ENCODE measurements around the gene TNFRSF21.
"Not testable (repeated sequence)": the region's sequence is repeated elsewhere in the genome, so short reads cannot be mapped to it uniquely, and the experiment has no call there.

TNFRSF21 gene

DNA sequence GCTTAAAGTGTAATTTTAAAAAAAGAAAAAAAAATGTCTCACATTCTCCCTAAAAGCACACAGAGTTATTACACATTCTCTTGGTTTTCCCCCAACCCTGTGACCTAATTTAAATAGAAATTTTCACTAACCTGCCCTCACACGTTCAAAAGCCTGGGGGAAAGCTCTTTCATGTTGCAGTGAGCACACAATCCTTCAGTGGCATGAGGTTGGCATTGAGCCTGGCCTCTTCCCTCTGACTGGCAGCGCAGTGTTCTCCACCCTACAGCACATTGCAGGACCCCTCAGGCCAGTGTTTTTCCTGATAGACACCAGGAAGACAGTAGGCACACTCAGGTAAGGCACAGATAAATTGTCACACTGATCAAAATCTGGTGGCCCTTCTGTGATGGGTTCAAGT, 34.1 kb downstream of the TNFRSF21 start:
- TF ChIP-seq, protein P1, sequence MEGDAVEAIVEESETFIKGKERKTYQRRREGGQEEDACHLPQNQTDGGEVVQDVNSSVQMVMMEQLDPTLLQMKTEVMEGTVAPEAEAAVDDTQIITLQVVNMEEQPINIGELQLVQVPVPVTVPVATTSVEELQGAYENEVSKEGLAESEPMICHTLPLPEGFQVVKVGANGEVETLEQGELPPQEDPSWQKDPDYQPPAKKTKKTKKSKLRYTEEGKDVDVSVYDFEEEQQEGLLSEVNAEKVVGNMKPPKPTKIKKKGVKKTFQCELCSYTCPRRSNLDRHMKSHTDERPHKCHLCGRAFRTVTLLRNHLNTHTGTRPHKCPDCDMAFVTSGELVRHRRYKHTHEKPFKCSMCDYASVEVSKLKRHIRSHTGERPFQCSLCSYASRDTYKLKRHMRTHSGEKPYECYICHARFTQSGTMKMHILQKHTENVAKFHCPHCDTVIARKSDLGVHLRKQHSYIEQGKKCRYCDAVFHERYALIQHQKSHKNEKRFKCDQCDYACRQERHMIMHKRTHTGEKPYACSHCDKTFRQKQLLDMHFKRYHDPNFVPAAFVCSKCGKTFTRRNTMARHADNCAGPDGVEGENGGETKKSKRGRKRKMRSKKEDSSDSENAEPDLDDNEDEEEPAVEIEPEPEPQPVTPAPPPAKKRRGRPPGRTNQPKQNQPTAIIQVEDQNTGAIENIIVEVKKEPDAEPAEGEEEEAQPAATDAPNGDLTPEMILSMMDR (IDR thresholded peaks at IDR 0.05; ENCODE audit: low read depth, low read length): no peak
- DNase-seq (ENCODE audit: extremely low read depth, low read depth): no peak

DNA sequence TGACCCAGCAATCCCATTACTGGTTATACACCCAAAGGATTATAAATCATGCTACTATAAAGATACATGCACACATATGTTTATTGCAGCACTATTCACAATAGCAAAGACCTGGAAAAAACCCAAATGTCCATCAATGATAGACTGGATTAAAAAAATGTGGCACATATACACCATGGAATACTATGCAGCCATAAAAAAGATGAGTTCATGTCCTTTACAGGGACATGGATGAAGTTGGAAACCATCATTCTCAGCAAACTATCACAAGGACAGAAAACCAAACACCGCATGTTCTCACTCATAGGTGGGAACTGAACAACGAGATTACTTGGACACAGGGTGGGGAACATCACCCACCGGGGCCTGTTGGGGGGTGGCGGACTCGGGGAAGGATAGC, 34.6 kb downstream of the TNFRSF21 start:
- DNase-seq (ENCODE audit: extremely low read depth, low read depth): not testable (repeated sequence)

DNA sequence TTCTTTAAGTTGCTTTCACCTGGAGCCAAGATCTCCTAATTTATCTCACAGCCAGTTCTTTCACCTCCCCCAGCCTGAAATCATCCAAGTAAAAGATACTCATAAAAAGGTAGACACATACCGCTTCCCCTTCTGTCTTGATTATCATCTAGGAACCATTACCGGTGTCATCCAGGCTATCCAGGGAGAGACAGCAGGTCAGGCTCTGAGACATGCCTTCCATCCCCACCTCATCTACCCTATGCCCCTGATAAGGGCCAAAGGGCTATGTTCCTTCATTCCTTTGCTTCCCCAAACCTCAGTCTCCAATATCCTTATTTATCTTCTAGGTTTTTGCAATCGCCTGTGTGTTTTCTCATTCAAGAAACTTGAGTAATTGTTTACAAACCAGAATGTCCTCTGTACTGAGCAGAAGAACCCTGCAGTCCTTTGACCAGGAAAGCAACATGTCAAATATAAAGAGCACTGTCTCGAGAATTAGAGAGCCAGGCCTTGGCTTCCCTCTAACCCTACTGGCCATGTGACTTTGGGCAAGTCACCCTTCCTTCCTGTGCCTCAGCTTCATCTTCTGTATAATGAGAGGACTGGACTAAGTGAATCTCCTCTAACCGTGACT, 41.0 kb downstream of the TNFRSF21 start:
- no peak for DNase-seq (ENCODE audit: extremely low read depth, low read depth)
- TF ChIP-seq, protein P1 (IDR thresholded peaks at IDR 0.05; ENCODE audit: low read depth, low read length): no peak

DNA sequence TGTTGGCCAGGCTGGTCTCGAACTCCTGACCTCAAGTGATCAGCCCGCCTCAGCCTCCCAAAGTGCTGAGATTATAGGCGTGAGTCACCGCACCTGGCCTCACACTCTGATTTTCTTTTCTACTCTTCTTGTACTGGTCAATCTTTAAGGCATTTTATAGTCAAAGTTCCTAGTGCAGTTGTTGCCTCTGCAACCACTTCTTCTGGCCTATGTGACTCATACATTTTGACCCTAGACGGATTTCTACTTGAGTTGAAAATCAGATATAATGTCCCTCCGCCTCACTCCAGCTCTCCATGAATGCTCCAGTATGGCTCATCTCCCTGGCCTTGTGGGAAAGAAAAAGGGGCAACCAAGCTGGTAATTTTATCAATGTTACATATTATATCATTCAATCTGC, 42.4 kb downstream of the TNFRSF21 start:
- no peak for DNase-seq (ENCODE audit: extremely low read depth, low read depth)
- TF ChIP-seq, protein P1 (IDR thresholded peaks at IDR 0.05; ENCODE audit: low read depth, low read length): no peak

DNA sequence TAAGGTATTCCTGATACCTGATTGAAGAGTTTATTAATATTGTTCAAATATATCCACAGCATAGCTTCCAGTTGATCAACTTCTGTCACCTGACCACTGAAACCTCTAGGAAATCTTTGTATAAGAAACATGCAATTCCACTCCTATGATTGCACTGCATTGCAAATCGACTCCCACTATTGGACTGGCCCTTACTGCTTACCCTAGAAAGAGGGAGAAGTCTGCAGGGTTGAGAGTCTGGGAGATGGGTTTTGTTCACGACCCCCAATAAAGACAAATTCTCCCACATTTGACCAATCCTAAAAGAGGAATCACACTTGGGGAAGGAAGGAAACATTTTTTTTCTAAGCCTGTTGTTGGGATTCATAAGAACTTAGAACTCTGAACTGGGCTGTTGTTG, 43.7 kb downstream of the TNFRSF21 start:
- TF ChIP-seq, protein P1 (IDR thresholded peaks at IDR 0.05; ENCODE audit: low read depth, low read length): no peak
- no peak for DNase-seq (ENCODE audit: extremely low read depth, low read depth)

DNA sequence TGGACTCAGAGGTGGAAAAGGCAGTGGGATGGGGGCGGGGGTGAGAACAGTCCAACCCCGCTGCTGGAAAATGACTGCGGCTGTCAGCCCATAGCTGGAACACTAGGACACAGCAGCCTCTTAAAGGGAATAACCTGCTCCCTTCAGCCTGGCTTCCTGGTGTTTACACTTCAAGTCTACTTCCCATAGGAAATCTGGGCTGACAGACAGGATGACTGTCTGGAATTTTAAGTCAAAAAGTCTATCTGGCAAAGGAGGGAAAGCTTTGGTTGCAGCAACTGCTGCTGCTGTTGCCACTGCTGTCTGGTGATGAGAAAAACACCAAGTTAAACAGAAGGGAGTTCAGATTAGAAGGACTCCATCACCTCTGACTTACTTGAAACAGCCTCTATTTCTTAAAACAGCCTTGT, 44.9 kb downstream of the TNFRSF21 start:
- TF ChIP-seq, protein P1 (IDR thresholded peaks at IDR 0.05; ENCODE audit: low read depth, low read length): no peak
- no peak for DNase-seq (ENCODE audit: extremely low read depth, low read depth)

DNA sequence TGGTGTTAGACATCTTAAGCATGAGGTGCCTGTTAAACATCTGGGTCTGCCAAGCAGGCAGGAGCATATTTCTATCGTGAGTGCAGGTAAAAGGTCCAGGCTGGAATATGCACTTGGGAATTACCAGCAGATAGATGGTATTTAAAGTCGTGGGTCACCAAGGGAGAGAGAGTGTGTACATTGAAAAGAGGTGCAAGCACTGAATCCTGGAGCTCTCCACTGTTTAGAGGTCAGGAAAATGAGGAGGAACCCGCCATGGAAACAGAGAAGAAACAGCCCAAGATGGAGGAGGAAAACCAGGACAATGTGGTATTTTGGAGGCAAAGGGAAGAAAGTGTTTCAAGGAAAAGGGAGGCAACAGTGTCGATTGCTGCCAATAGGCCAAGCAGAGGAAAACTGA, 46.4 kb downstream of the TNFRSF21 start:
- TF ChIP-seq, protein P1 (IDR thresholded peaks at IDR 0.05; ENCODE audit: low read depth, low read length): no peak
- DNase-seq (ENCODE audit: extremely low read depth, low read depth): no peak

DNA sequence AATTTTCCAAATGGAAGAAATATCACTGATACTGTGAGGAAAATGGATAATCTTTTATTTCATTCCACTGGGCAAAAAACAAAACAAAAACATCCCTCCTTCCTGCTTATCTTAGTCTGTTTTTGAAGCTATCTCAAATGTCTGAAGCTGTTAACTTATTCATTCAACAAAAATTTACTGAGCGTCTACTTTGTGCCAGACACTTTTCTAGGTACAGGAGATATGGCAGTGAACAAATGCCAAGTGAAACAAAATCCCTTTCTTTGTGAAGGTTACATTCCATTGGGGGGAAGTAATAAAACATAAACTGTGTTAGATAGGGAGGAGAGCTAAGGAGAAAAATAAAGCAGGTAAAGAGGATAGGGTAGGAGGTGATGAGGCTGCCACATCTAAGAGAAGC, 47.5 kb downstream of the TNFRSF21 start:
- no peak for DNase-seq (ENCODE audit: extremely low read depth, low read depth)
- TF ChIP-seq, protein P1 (IDR thresholded peaks at IDR 0.05; ENCODE audit: low read depth, low read length): no peak

Data from AG09319 (cell line).